ENCODE results near the gene TBL3.

- TF ChIP-seq CTCF (IDR thresholded peaks at IDR 0.05) (no peak), POLR2A (IDR thresholded peaks at IDR 0.05) (no peak)
Observed at GRCh38 chr16:2025251-2025650, 53.4 kb downstream of the TBL3 start.
